ENCODE data around the gene FOXP1. TPM values are rescaled to one million over a fixed set of nuclear protein-coding genes. Genes with fewer than 3 reads are reported as not detected.
"Not testable (repeated sequence)": the region's sequence is repeated elsewhere in the genome, so short reads cannot be mapped to it uniquely, and the experiment has no call there.

Gene FOXP1
- total RNA-seq, 4 donors from 2014 or later: 49.8 to 157 (median 71.9) TPM

GRCh38 chr3:70979983-70980645 is 603.4 kb downstream of the FOXP1 start:
- no peak for DNase-seq (ENCODE audit: low spot score in 2 of 2)
- Histone ChIP-seq H3K36me3 (peaks cover 30% of the 10 kb centered on the region), H3K4me3 (no peak overlapping the region), H3K4me1 (peaks cover 39% of the 10 kb centered on the region), H3K27me3 (no peaks in the 10 kb centered on the region), H3K27ac (no peak overlapping the region), H3K9me3 (no peaks in the 10 kb centered on the region)
- TF ChIP-seq EP300 (IDR thresholded peaks at IDR 0.05) (no peak), POLR2A (IDR thresholded peaks at IDR 0.05) (no peak), POLR2AphosphoS5 (IDR thresholded peaks at IDR 0.05) (no peak), CTCF (IDR thresholded peaks at IDR 0.05) (no peak)
- 94% methylated on average over 7 of the region's 7 CpGs for WGBS

GRCh38 chr3:70977712-70978111 is 605.8 kb downstream of the FOXP1 start:
- no peak for TF ChIP-seq EP300 (IDR thresholded peaks at IDR 0.05)
- TF ChIP-seq CTCF (IDR thresholded peaks at IDR 0.05): no peak
- TF ChIP-seq POLR2AphosphoS5 (IDR thresholded peaks at IDR 0.05): no peak
- TF ChIP-seq POLR2A (IDR thresholded peaks at IDR 0.05): no peak
- H3K4me3 ChIP-seq: no peak overlapping the region
- peaks cover 17% of the 10 kb centered on the region for H3K4me1 ChIP-seq
- H3K27ac ChIP-seq: no peak overlapping the region
- no peaks in the 10 kb centered on the region for H3K27me3 ChIP-seq
- no peak for DNase-seq (ENCODE audit: low spot score in 2 of 2)
- peaks cover 30% of the 10 kb centered on the region for H3K36me3 ChIP-seq
- no peaks in the 10 kb centered on the region for H3K9me3 ChIP-seq
- WGBS: 96% methylated on average over 13 of the region's 13 CpGs

GRCh38 chr3:70975981-70976380 is 607.5 kb downstream of the FOXP1 start:
- WGBS: 100% methylated on average over 5 of the region's 5 CpGs
- DNase-seq (ENCODE audit: low spot score in 2 of 2); H3K4me1 ChIP-seq; H3K27me3 ChIP-seq; H3K9me3 ChIP-seq; H3K27ac ChIP-seq; H3K4me3 ChIP-seq: not testable (repeated sequence)
- peaks cover 35% of the 10 kb centered on the region for H3K36me3 ChIP-seq

DNA sequence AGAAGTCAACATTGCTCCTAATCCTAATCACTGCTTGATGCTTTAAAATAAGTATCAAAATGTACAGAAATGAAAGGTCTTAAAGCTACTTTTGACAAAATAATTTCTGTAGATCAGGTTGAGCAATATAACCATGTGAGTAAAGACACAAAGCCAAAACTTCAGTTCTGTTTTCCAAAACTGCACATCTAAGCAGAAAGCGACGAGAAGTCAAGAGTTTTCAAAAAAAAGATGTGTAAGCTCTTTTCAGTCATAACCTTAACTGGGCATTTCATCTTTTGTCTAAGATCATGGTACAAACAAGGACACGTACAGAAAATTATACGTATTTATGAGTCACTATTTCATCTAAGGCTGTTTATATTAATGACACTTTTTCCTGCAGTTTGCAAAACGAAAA is 608.8 kb downstream of the FOXP1 start:
- H3K36me3 ChIP-seq: peaks cover 47% of the 10 kb centered on the region
- H3K27me3 ChIP-seq: no peaks in the 10 kb centered on the region
- H3K27ac ChIP-seq: no peak overlapping the region
- H3K4me3 ChIP-seq: no peak overlapping the region
- H3K4me1 ChIP-seq: no peaks in the 10 kb centered on the region
- 79% methylated on average over 5 of the region's 5 CpGs for WGBS
- TF ChIP-seq CTCF (IDR thresholded peaks at IDR 0.05) (no peak), POLR2A (IDR thresholded peaks at IDR 0.05) (no peak), EP300 (IDR thresholded peaks at IDR 0.05) (no peak), POLR2AphosphoS5 (IDR thresholded peaks at IDR 0.05) (no peak)
- no peaks in the 10 kb centered on the region for H3K9me3 ChIP-seq
- DNase-seq (ENCODE audit: low spot score in 2 of 2): no peak

GRCh38 chr3:70973558-70973957 is 610.0 kb downstream of the FOXP1 start:
- TF ChIP-seq POLR2AphosphoS5 (IDR thresholded peaks at IDR 0.05): no peak
- no peak for TF ChIP-seq POLR2A (IDR thresholded peaks at IDR 0.05)
- no peak for TF ChIP-seq CTCF (IDR thresholded peaks at IDR 0.05)
- TF ChIP-seq EP300 (IDR thresholded peaks at IDR 0.05): no peak
- Histone ChIP-seq H3K36me3 (peaks cover 59% of the 10 kb centered on the region), H3K9me3 (no peaks in the 10 kb centered on the region)

DNA sequence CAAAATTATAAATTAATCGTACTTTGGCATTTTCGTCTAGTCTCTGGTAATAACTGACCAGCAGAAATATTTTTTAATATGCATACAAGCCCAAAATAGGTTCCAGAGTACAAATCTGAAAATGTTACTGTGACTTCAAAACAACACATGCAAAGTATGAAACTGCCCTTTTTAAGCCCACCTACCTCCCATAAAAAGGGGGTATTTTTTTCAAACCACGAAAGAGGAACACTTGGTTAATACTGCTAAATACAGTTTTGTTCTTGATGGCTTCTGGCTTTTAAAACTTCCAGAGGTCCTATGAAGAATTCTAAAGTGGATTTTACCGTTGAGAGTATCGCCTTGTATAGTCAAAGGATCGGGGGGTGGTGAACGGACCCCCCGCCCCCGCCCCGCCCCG is 610.7 kb downstream of the FOXP1 start:
- no peaks in the 10 kb centered on the region for H3K27me3 ChIP-seq
- no peak for DNase-seq (ENCODE audit: low spot score in 2 of 2)
- TF ChIP-seq EP300 (IDR thresholded peaks at IDR 0.05) (no peak), CTCF (IDR thresholded peaks at IDR 0.05) (no peak), POLR2A (IDR thresholded peaks at IDR 0.05) (no peak)
- no peaks in the 10 kb centered on the region for H3K9me3 ChIP-seq
- no peak overlapping the region for H3K4me3 ChIP-seq
- H3K4me1 ChIP-seq: no peaks in the 10 kb centered on the region
- WGBS: 97% methylated on average over 11 of the region's 11 CpGs
- H3K36me3 ChIP-seq: peaks cover 55% of the 10 kb centered on the region
- H3K27ac ChIP-seq: no peak overlapping the region

More at GRCh38 chr3:70973558-70973957, 610.0 kb downstream of the FOXP1 start:
- Histone ChIP-seq H3K4me1 (no peaks in the 10 kb centered on the region), H3K4me3 (no peak overlapping the region), H3K27me3 (no peaks in the 10 kb centered on the region), H3K27ac (no peak overlapping the region)
- WGBS: 88% methylated on average over 6 of the region's 6 CpGs
- DNase-seq (ENCODE audit: low spot score in 2 of 2): no peak
